Measurements from ENCODE around the gene GRIK4.

GRIK4 gene

DNA sequence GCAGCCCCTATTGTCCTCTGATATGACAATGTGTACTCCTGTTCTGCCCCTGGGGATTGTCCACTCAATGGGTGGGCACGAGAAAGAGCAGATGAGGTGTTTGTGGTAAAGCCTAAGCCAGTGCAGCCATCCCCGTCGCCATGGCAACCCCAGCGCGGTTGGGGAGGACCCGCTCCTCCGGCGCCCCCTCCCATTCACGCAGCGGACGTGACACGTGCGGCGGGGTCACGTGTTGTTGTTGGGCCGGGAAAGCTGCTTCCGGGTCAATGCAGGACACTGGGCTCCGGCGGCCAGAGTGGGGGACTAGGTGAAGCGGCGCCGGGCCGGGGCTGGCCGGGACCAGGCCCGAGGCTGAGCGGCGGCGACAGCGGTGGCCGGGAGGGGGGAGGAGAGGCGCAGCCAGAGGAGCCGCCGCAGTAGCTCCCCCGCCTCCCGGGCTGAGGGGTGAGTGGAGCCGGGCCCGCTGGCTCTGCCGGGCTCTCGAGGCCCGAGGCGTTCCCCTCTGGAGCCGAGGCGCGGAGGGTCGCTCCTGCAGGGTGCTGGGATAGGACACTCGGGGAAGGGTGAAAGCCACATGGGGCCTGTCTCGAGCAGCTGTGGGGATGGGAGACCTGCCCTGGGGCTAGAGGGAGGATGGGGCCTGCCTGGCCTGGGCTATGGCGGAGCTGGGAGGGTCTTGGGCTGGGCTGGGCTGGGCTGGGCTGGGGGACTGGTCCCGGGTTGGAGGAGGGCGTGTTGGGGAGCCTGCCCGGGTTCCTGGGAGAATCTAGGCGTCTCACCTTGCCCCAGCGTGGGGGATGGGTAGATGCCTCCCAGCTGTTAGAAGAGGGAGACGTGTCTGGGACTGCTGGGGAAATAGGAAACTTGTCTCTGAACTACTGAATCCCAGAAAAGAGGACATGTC is 512.6 kb downstream of the GRIK4 start, which contains the start of gene TBCEL:
Gene TBCEL, plus strand, starts transcription at position 255 of the 904 bp plus-strand sequence. CDS start 21,589 bp downstream, outside the sequence.
- H3K9me2 ChIP-seq (replicated peaks; ENCODE audit: control insufficient read depth, low read length), result no peaks in the 10 kb centered on the region
- H3K27me3 ChIP-seq (ENCODE audit: control insufficient read depth, low read length), result peaks cover 6% of the 10 kb centered on the region; the same call in 1 of the 2 replicates
- no peaks in the 10 kb centered on the region for H4K20me1 ChIP-seq (ENCODE audit: control insufficient read depth, insufficient read depth, low read depth, low read length)
- peak within 1 kb of the TSS; percentile 77 for H3K4me2 ChIP-seq (ENCODE audit: low read length)
- no peak within 1 kb of the TSS for H3K27ac ChIP-seq (ENCODE audit: low read depth, low read length)
- H3K36me3 ChIP-seq (ENCODE audit: control insufficient read depth, low read length), result no peaks in the 10 kb centered on the region
- no peak for TF ChIP-seq EZH2phosphoT487 (IDR thresholded peaks at IDR 0.05; ENCODE audit: borderline replicate concordance, low read length)
- TF ChIP-seq, protein P1, sequence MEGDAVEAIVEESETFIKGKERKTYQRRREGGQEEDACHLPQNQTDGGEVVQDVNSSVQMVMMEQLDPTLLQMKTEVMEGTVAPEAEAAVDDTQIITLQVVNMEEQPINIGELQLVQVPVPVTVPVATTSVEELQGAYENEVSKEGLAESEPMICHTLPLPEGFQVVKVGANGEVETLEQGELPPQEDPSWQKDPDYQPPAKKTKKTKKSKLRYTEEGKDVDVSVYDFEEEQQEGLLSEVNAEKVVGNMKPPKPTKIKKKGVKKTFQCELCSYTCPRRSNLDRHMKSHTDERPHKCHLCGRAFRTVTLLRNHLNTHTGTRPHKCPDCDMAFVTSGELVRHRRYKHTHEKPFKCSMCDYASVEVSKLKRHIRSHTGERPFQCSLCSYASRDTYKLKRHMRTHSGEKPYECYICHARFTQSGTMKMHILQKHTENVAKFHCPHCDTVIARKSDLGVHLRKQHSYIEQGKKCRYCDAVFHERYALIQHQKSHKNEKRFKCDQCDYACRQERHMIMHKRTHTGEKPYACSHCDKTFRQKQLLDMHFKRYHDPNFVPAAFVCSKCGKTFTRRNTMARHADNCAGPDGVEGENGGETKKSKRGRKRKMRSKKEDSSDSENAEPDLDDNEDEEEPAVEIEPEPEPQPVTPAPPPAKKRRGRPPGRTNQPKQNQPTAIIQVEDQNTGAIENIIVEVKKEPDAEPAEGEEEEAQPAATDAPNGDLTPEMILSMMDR (IDR thresholded peaks at IDR 0.05; ENCODE audit: low read depth, low read length, poor library complexity, severe bottlenecking), result no peak
- peak within 1 kb of the TSS; percentile 79 for H3K4me3 ChIP-seq (ENCODE audit: low read length)
- H3K9me3 ChIP-seq (ENCODE audit: control insufficient read depth, insufficient read depth, low read length), result no peaks in the 10 kb centered on the region
- H3F3A ChIP-seq (ENCODE audit: control insufficient read depth, insufficient read depth), result no peaks in the 10 kb centered on the region
- peaks cover 17% of the 10 kb centered on the region for H3K4me1 ChIP-seq (ENCODE audit: control insufficient read depth, low read length)
- peaks cover 33% of the 10 kb centered on the region for H3K79me2 ChIP-seq (ENCODE audit: control insufficient read depth, low read length)

DNA sequence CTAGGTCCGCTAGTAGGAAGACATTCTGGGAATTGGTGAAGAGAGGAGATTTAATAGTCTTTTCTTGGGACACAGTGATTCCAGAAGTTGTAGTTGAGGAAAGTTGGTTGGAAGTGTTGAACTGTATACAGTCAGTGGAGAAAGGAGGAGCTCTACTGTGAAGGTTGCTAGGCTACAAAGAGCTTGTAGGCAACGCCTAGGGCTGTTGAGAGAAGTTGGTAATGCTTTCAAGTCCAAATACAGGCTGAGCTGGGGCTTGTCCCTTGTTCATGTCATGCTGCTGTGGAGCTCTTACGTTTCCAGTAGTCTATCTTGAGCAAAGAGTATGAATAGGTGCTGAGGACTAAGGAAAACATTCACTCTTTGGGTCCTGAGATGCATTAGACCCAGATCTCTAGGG is 513.4 kb downstream of the GRIK4 start:
- no peaks in the 10 kb centered on the region for H3F3A ChIP-seq (ENCODE audit: control insufficient read depth, insufficient read depth)
- peaks cover 17% of the 10 kb centered on the region for H3K4me1 ChIP-seq (ENCODE audit: control insufficient read depth, low read length)
- H3K9me3 ChIP-seq (ENCODE audit: control insufficient read depth, insufficient read depth, low read length), result no peaks in the 10 kb centered on the region
- H3K9me2 ChIP-seq (replicated peaks; ENCODE audit: control insufficient read depth, low read length), result no peaks in the 10 kb centered on the region
- TF ChIP-seq, protein P1 (IDR thresholded peaks at IDR 0.05; ENCODE audit: low read depth, low read length, poor library complexity, severe bottlenecking), result no peak
- TF ChIP-seq EZH2phosphoT487 (IDR thresholded peaks at IDR 0.05; ENCODE audit: borderline replicate concordance, low read length), result no peak
- H3K4me2 ChIP-seq (ENCODE audit: low read length), result peak overlapping the region; percentile 77
- H3K27ac ChIP-seq (ENCODE audit: low read depth, low read length), result no peak overlapping the region
- H3K27me3 ChIP-seq (ENCODE audit: control insufficient read depth, low read length), result no peaks in the 10 kb centered on the region
- H3K36me3 ChIP-seq (ENCODE audit: control insufficient read depth, low read length), result no peaks in the 10 kb centered on the region
- H3K79me2 ChIP-seq (ENCODE audit: control insufficient read depth, low read length), result peaks cover 33% of the 10 kb centered on the region
- H4K20me1 ChIP-seq (ENCODE audit: control insufficient read depth, insufficient read depth, low read depth, low read length), result no peaks in the 10 kb centered on the region
- peak overlapping the region; percentile 79 for H3K4me3 ChIP-seq (ENCODE audit: low read length)

DNA sequence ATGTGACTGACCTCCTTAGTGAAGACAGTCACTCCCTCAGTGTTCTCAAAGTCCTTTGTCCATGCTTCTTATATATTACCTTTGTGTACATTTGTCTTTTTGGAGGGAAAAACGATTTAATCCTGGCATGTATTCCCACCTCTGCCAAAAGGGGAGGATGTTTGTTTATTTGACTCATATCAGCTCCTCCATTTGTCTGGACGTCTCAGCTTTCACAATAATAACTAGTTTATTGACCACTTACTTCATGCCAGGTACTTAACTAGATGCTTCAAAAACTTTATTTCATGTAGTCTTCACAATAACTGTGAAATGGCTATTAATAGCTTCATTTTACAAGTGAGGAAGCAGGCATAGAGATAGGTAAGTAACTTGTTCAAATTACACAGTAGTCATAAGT is 517.6 kb downstream of the GRIK4 start:
- H4K20me1 ChIP-seq (ENCODE audit: control insufficient read depth, insufficient read depth, low read depth, low read length), result no peaks in the 10 kb centered on the region
- peaks cover 12% of the 10 kb centered on the region for H3K4me1 ChIP-seq (ENCODE audit: control insufficient read depth, low read length)
- no peak overlapping the region for H3K4me3 ChIP-seq (ENCODE audit: low read length)
- no peak overlapping the region for H3K27ac ChIP-seq (ENCODE audit: low read depth, low read length)
- no peaks in the 10 kb centered on the region for H3K9me3 ChIP-seq (ENCODE audit: control insufficient read depth, insufficient read depth, low read length)
- H3K27me3 ChIP-seq (ENCODE audit: control insufficient read depth, low read length), result no peaks in the 10 kb centered on the region
- H3K4me2 ChIP-seq (ENCODE audit: low read length), result no peak overlapping the region
- peaks cover 34% of the 10 kb centered on the region for H3K79me2 ChIP-seq (ENCODE audit: control insufficient read depth, low read length)
- TF ChIP-seq, protein P1 (IDR thresholded peaks at IDR 0.05; ENCODE audit: low read depth, low read length, poor library complexity, severe bottlenecking), result no peak
- TF ChIP-seq EZH2phosphoT487 (IDR thresholded peaks at IDR 0.05; ENCODE audit: borderline replicate concordance, low read length), result no peak
- H3K36me3 ChIP-seq (ENCODE audit: control insufficient read depth, low read length), result no peaks in the 10 kb centered on the region
- no peaks in the 10 kb centered on the region for H3F3A ChIP-seq (ENCODE audit: control insufficient read depth, insufficient read depth)
- no peaks in the 10 kb centered on the region for H3K9me2 ChIP-seq (replicated peaks; ENCODE audit: control insufficient read depth, low read length)

Data from DOHH2 (cell line).